ENCODE data around the gene KCNJ14.
A peak's percentile ranks its signal among the peaks of the same experiment; 100 is the strongest.
"Not testable (repeated sequence)": the region's sequence is repeated elsewhere in the genome, so short reads cannot be mapped to it uniquely, and the experiment has no call there.

KCNJ14 gene

GRCh38 chr19:48480558-48481500, 25.5 kb downstream of the KCNJ14 start:
- no peak overlapping the region for H3K9ac ChIP-seq (ENCODE audit: low read depth, low read length)
- 91% methylated on average over 47 of the region's 52 CpGs for WGBS
- H3K4me1 ChIP-seq (ENCODE audit: insufficient read depth, low read length) = no peaks in the 10 kb centered on the region
- 0 out of 2 replicates have a peak overlapping the region, but pooled peaks have one; percentile 25 for H3K27ac ChIP-seq (ENCODE audit: low read depth, low read length)
- H3K36me3 ChIP-seq (ENCODE audit: insufficient read depth, low read length) = peaks cover 49% of the 10 kb centered on the region
- H3K9me3 ChIP-seq (ENCODE audit: insufficient read depth, low read depth, low read length) = no peaks in the 10 kb centered on the region
- no peaks in the 10 kb centered on the region for H3K27me3 ChIP-seq (ENCODE audit: insufficient read depth, low read length)
- H3K4me3 ChIP-seq (ENCODE audit: low read length) = no peak overlapping the region

- H3K27me3 ChIP-seq (ENCODE audit: insufficient read depth, low read length) = no peaks in the 10 kb centered on the region
- no peak overlapping the region for H3K9ac ChIP-seq (ENCODE audit: low read depth, low read length)
- 90% methylated on average over 7 of the region's 7 CpGs for WGBS
- peaks cover 38% of the 10 kb centered on the region for H3K36me3 ChIP-seq (ENCODE audit: insufficient read depth, low read length)
- H3K27ac ChIP-seq (ENCODE audit: low read depth, low read length) = no peak overlapping the region
- no peaks in the 10 kb centered on the region for H3K4me1 ChIP-seq (ENCODE audit: insufficient read depth, low read length)
- no peak overlapping the region for H3K4me3 ChIP-seq (ENCODE audit: low read length)
- H3K9me3 ChIP-seq (ENCODE audit: insufficient read depth, low read depth, low read length) = no peaks in the 10 kb centered on the region
These were observed 26.7 kb downstream of the KCNJ14 start for GRCh38 chr19:48481846-48482639.

GRCh38 chr19:48483301-48483700, 27.9 kb downstream of the KCNJ14 start:
- no peak overlapping the region for H3K9ac ChIP-seq (ENCODE audit: low read depth, low read length)
- no peaks in the 10 kb centered on the region for H3K9me3 ChIP-seq (ENCODE audit: insufficient read depth, low read depth, low read length)
- H3K4me1 ChIP-seq (ENCODE audit: insufficient read depth, low read length) = no peaks in the 10 kb centered on the region
- no peaks in the 10 kb centered on the region for H3K27me3 ChIP-seq (ENCODE audit: insufficient read depth, low read length)
- peaks cover 29% of the 10 kb centered on the region for H3K36me3 ChIP-seq (ENCODE audit: insufficient read depth, low read length)
- 78% methylated on average over 3 of the region's 3 CpGs for WGBS
- H3K27ac ChIP-seq (ENCODE audit: low read depth, low read length) = no peak overlapping the region
- no peak overlapping the region for H3K4me3 ChIP-seq (ENCODE audit: low read length)

- H3K36me3 ChIP-seq (ENCODE audit: insufficient read depth, low read length) = peaks cover 22% of the 10 kb centered on the region
- no peaks in the 10 kb centered on the region for H3K27me3 ChIP-seq (ENCODE audit: insufficient read depth, low read length)
- no peak overlapping the region for H3K9ac ChIP-seq (ENCODE audit: low read depth, low read length)
- no peak overlapping the region for H3K4me3 ChIP-seq (ENCODE audit: low read length)
- no peaks in the 10 kb centered on the region for H3K4me1 ChIP-seq (ENCODE audit: insufficient read depth, low read length)
- 94% methylated on average over 16 of the region's 16 CpGs for WGBS
- H3K27ac ChIP-seq (ENCODE audit: low read depth, low read length) = no peak overlapping the region
- no peaks in the 10 kb centered on the region for H3K9me3 ChIP-seq (ENCODE audit: insufficient read depth, low read depth, low read length)
These were observed 29.0 kb downstream of the KCNJ14 start for GRCh38 chr19:48484247-48484893.

- Histone ChIP-seq H3K9ac (ENCODE audit: low read depth, low read length) (no peak overlapping the region), H3K27ac (ENCODE audit: low read depth, low read length) (no peak overlapping the region), H3K36me3 (ENCODE audit: insufficient read depth, low read length) (peaks cover 15% of the 10 kb centered on the region; the same call in 1 of the 2 replicates), H3K4me3 (ENCODE audit: low read length) (no peak overlapping the region), H3K4me1 (ENCODE audit: insufficient read depth, low read length) (peaks cover 3% of the 10 kb centered on the region; the same call in 1 of the 2 replicates), H3K27me3 (ENCODE audit: insufficient read depth, low read length) (peaks cover 2% of the 10 kb centered on the region; the same call in 1 of the 2 replicates), H3K9me3 (ENCODE audit: insufficient read depth, low read depth, low read length) (no peaks in the 10 kb centered on the region)
- WGBS = 92% methylated on average over 34 of the region's 37 CpGs
These were observed 29.7 kb downstream of the KCNJ14 start for GRCh38 chr19:48484931-48485612.

GRCh38 chr19:48486706-48487105, 31.3 kb downstream of the KCNJ14 start:
- not testable (repeated sequence) for H3K27me3 ChIP-seq (ENCODE audit: insufficient read depth, low read length); H3K4me3 ChIP-seq (ENCODE audit: low read length); H3K9me3 ChIP-seq (ENCODE audit: insufficient read depth, low read depth, low read length); H3K27ac ChIP-seq (ENCODE audit: low read depth, low read length); H3K9ac ChIP-seq (ENCODE audit: low read depth, low read length); H3K36me3 ChIP-seq (ENCODE audit: insufficient read depth, low read length); H3K4me1 ChIP-seq (ENCODE audit: insufficient read depth, low read length)
- 94% methylated on average over 9 of the region's 10 CpGs for WGBS

GRCh38 chr19:48487544-48487943, 32.2 kb downstream of the KCNJ14 start:
- Histone ChIP-seq H3K9ac (ENCODE audit: low read depth, low read length) (no peak overlapping the region), H3K27me3 (ENCODE audit: insufficient read depth, low read length) (peaks cover 5% of the 10 kb centered on the region; the same call in 1 of the 2 replicates), H3K4me3 (ENCODE audit: low read length) (no peak overlapping the region), H3K27ac (ENCODE audit: low read depth, low read length) (no peak overlapping the region), H3K36me3 (ENCODE audit: insufficient read depth, low read length) (no peaks in the 10 kb centered on the region), H3K9me3 (ENCODE audit: insufficient read depth, low read depth, low read length) (no peaks in the 10 kb centered on the region), H3K4me1 (ENCODE audit: insufficient read depth, low read length) (peaks cover 7% of the 10 kb centered on the region)
- 91% methylated on average over 6 of the region's 6 CpGs for WGBS

- Histone ChIP-seq H3K4me3 (ENCODE audit: low read length) (no peak overlapping the region), H3K36me3 (ENCODE audit: insufficient read depth, low read length) (no peaks in the 10 kb centered on the region), H3K27me3 (ENCODE audit: insufficient read depth, low read length) (peaks cover 5% of the 10 kb centered on the region; the same call in 1 of the 2 replicates), H3K9ac (ENCODE audit: low read depth, low read length) (no peak overlapping the region), H3K27ac (ENCODE audit: low read depth, low read length) (no peak overlapping the region), H3K4me1 (ENCODE audit: insufficient read depth, low read length) (peaks cover 7% of the 10 kb centered on the region), H3K9me3 (ENCODE audit: insufficient read depth, low read depth, low read length) (no peaks in the 10 kb centered on the region)
- WGBS = 94% methylated on average over 8 of the region's 8 CpGs
These were observed 32.6 kb downstream of the KCNJ14 start for GRCh38 chr19:48487948-48488347.

- not testable (repeated sequence) for H3K27me3 ChIP-seq (ENCODE audit: insufficient read depth, low read length); H3K9ac ChIP-seq (ENCODE audit: low read depth, low read length); H3K4me3 ChIP-seq (ENCODE audit: low read length); H3K27ac ChIP-seq (ENCODE audit: low read depth, low read length); H3K9me3 ChIP-seq (ENCODE audit: insufficient read depth, low read depth, low read length); H3K4me1 ChIP-seq (ENCODE audit: insufficient read depth, low read length); H3K36me3 ChIP-seq (ENCODE audit: insufficient read depth, low read length)
- 89% methylated on average over 7 of the region's 7 CpGs for WGBS
These were observed 33.1 kb downstream of the KCNJ14 start for GRCh38 chr19:48488478-48488877.

GRCh38 chr19:48489608-48490216, 34.3 kb downstream of the KCNJ14 start:
- 31% methylated on average over 19 of the region's 19 CpGs for WGBS
- Histone ChIP-seq H3K4me3 (ENCODE audit: low read length) (no peak overlapping the region), H3K36me3 (ENCODE audit: insufficient read depth, low read length) (no peaks in the 10 kb centered on the region), H3K27ac (ENCODE audit: low read depth, low read length) (no peak overlapping the region), H3K4me1 (ENCODE audit: insufficient read depth, low read length) (peaks cover 7% of the 10 kb centered on the region), H3K27me3 (ENCODE audit: insufficient read depth, low read length) (peaks cover 8% of the 10 kb centered on the region), H3K9me3 (ENCODE audit: insufficient read depth, low read depth, low read length) (no peaks in the 10 kb centered on the region), H3K9ac (ENCODE audit: low read depth, low read length) (no peak overlapping the region)

Data from HUES64 (cell line).